HG03045 (cell line): Measurements from ENCODE around the gene MSH3.
"Not testable (repeated sequence)": the region's sequence is repeated elsewhere in the genome, so short reads cannot be mapped to it uniquely, and the experiment has no call there.

Experiments used
- ATAC-seq: cut with Tn5 transposase; IDR thresholded peaks from one replicate; pipeline ENCODE4 v1.9.1; 2021; ENCODE audit warnings: mild to moderate bottlenecking, moderate library complexity; ENCODE audit not compliant: unreplicated experiment

Gene MSH3

DNA sequence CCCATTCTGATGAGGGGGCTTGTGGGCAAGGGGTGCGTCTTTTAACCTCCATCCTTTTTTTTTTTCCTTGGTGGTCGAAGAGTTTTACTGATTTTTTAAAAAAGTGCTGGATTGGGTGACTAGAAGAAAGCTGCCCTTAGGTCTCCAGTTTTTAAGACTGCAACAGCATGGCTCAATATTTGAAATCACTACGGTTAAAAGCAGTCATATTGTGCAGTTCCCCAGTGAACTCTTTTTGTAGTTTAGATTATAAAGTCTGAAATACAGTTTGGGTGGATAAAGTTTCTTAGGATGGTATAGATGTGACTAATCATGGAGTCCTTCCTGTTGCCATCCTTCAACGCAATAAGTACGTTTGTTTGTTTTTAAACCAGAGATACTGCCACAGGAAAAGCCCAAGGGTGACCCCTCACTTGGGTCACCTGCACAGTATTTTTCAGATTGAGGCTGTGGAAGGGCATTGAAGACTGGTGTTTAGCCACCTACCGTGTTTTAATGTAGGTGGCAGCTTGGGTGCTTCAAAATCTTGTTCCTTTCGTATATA is 851 bp downstream of the MSH3 start:
- ATAC-seq, result no peak

DNA sequence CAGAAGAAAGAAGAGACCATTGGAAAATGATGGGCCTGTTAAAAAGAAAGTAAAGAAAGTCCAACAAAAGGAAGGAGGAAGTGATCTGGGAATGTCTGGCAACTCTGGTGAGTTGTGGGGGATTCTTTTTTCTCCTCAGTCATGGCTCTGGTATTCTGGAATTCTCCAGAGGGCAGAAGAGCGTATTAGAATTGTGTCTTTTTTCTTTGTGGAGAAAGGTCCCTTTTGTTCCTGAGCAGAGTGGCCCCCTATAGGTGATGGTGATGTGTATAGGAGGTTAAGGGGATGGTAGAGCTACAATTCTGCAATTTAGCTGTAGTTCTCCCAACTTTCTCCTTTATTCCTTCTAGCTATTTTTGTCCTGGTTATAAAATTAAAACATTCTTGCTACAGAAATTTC is 2.0 kb downstream of the MSH3 start:
- ATAC-seq, result no peak

DNA sequence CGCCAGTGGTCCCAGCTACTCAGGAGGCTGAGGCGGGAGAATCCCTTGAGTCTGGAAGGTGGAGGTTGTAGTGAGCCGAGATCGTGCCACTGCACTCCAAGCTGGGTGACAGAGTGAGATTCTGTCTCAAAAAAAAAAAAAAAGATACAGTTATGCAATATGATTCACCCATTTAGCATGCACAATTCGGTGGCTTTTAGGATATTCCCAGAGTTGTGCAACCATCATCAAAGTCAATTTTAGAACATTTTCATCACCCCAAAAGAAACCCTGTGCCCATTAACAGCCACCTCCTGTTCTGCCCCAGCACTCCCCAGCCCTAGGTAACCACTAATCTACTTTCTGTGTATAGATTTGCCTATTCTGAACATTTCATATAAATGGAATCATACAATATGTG is 4.7 kb downstream of the MSH3 start:
- ATAC-seq, result no peak

DNA sequence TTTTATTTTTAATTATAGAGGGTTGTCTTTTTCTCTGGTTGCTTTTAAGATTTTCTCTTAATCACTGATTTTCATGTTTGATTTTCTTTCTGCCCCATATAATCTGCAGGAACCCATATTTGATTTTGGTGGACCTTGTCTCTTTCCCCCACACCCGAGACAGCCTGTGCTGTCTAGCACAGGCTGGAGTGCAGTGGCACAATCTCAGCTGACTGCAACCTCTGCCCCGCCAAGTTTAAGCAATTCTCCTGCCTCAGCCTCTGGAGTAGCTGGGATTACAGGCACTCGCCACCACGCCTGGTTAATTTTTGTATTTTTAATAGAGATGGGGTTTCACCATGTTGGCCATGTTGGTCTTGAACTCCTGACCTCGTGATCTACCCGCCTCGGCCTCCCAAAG is 6.2 kb downstream of the MSH3 start:
- ATAC-seq, result not testable (repeated sequence)

DNA sequence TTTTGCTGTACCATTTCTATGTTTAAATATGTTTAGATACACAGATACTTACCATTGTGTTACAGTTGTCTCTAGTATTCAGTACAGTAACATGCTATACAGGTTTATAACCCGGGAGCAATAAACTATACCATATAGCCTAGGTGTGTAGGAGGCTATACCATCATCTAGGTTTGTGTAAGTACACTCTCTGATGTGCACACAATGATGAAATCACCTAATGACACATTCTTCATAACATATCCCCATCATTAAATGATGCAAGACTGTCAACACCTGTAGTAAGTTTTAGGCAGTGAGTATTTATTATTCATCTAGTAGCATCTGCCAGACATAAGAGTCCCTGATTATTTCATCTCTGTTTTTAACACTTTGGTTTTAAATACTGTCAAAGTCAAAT is 7.7 kb downstream of the MSH3 start:
- no peak for ATAC-seq

DNA sequence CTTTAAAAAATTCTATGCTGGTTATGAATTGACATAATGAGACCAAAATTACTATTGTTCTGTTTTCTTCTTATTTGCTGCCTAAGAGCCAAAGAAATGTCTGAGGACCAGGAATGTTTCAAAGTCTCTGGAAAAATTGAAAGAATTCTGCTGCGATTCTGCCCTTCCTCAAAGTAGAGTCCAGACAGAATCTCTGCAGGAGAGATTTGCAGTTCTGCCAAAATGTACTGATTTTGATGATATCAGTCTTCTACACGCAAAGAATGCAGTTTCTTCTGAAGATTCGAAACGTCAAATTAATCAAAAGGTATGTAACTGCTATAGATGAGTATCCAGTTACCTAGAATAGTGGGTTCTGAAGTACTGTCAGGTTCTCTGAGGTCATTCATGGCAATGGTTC is 10.6 kb downstream of the MSH3 start:
- ATAC-seq, result no peak

DNA sequence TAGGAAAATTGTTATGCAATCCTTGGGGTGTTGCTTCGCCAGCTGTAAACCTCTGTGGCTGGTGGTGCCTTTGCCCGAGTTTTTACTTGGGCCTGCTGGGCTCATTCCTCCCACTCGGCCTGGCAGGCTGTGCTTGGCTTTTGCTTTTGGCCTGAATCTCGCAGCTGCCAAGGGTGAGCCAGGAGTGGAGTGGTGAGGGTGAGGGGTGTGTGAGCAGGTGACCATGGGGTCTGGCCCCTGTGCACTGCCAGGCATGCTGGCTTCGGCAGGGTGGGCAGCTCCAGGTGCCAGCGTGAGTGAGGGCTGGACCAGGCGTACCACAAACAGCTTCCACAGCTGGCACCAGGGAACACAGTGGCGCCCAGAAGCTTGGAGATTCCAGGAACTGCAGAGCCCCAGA is 12.9 kb downstream of the MSH3 start:
- ATAC-seq, result no peak

DNA sequence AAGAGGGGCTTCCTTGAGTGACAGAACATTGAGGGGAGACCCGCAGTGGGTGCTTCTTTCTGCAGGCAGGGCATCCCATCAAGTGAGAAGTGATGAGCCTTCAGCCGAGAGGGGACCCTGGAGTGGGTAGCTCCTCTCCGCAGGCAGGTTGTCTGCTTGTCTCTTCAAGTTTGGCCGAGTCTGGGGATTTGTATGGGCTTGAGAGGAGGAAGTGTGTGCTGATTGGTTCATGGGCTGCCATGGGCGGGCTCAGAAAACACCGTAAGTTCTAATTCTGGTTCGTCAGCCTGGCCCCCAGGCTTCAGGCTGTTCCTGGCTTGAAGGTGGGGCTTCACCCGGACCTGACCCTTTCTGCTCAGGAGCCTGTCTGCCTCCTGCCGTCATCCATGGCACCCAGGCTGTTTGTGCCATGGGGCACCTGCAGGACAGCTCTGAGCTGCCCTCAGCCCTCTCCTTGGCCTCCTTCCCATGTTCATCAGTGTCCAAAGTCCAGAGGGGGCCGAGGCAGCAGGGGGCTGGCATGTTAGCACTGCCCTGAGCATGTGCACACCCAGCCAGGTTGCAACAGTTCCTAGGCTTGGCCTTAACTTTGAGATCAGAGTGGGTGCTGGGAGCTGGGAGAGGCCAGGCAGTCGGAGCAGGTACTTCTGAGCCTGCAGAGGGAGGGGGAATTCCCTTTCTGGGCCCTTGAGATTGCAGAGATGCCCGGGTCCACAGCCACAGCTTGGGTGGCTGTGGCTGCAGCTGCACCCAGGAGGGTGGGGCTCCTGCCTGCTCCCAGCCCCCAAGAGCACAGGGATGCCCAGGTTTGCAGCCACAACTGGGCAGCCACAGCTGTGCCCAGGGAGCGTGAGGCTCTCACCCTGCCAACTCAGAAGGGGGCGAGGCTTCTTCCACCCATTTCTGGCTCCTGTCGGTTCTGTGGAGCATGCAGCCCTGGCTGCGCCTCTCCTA is 13.8 kb downstream of the MSH3 start:
- ATAC-seq, result peak; percentile 89

DNA sequence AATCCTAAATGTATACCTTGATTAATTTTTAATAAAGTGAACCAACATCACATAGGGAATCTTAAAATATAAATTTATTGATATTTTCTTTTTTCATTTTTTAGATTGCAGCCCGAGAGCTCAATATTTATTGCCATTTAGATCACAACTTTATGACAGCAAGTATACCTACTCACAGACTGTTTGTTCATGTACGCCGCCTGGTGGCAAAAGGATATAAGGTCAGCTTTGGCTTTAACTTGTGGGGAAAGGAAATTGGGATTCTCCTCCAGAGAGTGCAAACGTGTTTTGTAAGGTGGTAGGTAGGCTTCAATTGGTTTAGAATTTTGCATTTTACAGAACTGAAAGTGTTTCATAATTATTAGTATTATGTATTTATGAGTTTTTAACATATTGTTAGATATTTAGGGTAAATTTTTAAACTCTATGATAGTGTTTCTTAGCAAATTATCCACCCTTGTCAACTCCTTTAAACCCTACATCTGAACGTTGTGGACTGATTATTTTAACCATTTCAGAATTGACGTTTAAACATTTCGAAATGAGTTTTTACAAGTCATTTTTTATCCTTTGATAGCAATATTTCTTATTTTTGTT is 17.8 kb downstream of the MSH3 start:
- ATAC-seq, result no peak

DNA sequence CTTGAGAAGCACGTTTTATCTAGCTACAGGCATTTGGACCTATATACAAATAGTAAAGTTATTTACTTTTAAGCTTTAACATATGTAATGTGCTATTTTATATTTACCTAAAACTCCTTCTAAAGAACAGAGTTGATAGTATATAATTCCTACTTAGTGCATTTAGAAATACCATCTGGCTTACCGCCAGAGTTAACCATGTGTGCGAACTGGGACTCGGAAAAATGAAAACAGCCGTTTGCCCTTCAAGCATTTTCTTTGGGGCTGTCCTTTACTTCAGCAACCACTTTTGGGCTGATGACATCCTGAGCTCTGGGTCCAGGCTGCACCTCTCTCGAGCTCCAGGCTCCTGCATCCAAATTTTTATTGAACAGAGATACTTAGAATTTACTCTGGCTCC is 22.3 kb downstream of the MSH3 start:
- no peak for ATAC-seq

DNA sequence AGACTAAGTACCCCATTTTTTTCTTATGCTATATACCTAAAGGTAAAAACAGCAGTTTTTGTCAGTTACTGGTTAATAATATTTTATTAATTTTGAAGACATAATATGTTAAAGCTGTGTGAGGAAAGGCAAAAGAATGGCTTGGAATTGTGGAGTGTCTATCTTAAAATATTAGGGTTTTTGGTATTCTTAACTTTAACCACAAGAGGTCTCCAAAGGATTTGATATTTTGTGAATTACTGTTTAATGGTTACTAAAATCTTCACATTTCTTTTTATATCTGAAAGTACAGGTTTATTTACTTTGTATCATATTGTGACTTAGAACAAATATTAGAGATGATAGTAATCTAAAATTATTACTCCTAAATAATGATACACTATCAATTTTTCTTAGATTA is 32.3 kb downstream of the MSH3 start:
- no peak for ATAC-seq

DNA sequence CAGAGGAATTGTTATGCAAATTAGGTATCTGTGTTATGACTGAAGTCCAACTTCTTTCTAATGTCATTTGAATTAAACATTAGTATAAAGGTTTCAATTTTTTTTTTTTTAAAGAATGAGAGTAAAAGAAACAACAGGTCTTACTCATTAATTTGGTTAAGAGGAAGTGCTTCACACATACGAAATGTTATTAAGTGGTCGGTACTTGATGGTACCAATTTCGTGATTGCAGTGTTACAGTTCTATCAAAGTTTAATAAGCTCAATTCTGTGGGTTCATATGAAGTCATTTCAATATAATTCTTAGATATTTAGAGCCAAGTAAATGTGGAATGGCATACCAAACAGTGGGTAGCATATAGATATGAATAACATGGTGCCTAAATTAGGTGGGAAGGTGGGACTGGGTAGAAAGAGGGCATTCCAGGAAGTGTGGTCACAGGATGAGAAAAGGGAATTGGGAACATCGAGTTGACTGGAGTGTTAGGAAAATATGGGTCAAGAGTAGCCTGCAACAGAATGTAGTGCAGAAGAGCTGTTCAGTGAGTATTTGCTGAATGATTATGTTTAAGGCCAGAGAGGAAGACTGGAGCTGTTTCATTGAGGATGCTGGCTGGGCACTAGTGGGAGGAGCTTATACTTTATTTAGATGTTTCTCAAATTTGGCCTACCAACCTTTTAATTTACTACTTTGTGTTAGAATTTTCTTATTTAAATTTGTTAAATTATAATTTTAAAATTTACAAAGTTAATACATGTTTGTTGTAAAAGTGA is 34.4 kb downstream of the MSH3 start:
- ATAC-seq, result no peak

DNA sequence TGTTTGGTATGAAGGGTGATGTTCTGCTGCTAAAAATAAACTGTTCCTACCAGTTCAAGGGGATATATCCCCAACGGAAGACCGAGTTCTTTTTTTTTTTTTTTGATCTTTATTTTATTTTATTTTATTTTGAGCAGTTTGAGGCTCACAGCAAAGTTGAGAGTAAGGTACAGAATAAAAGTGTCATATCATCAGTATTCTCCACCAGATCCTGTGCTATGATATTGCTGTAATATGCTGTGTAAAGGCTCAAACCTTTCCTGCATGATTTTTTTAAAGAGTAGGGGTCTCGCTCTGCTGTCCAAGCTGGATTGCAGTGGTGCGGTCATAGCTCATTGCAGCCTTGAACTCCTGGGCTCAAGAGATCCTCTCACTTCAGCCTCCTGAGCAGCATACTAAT is 35.2 kb downstream of the MSH3 start:
- ATAC-seq, result no peak

DNA sequence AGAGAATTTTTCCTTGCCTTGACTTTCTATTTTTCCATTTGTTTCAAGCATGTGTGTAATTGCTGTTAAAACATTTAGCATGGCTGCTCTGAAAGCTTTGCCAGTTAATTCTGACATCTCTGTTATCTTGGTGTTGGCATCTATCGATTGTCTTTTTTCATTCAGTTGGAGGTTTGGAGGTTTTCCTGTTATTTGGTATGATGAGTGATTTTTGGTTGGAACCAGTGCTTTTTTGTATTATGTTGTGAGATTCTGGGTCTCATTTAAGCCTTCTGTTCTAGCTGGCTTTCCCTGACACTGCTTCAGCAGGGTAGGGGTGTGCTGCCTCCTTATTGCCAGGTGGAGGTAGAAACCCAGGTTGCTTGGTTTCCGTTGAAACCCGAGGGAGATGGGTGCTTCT is 41.2 kb downstream of the MSH3 start:
- ATAC-seq, result no peak

DNA sequence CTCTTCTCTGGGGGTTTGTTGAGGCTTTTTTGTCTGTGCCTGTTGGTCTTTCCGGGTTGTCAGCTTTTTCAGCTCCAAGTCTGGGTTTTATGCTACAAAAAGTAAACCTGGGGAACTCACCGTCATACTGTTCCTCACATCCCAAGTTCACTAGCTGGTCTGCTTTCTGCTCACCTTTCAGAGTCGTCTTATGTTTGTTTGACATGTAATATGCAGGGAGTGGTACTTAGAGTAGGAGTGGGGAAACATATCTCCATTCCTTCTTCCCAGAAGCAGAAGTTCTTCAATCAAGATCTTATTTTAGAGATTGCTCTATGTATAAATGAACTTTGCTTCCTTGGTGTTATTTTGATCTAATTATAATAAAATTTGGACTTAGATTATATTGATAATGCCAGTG is 42.0 kb downstream of the MSH3 start:
- ATAC-seq, result no peak

DNA sequence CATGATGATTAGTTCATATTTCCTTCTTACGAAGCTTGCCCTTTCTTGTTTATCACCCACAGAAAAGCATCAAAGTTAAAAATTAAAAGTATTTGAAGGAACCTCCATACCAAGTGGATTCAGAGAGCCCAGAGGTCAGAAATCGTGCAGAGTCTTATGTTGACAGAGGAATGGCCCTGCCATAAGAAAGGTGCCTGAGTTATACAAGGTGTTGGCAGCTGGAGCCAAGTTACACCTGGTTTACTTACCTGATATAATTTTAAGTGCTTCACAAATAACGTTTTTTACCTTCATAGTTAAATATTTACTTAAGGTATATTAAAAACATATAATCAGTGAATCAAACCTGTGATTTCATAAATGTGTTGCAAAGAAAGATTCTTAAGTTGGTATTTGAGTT is 42.6 kb downstream of the MSH3 start:
- no peak for ATAC-seq

DNA sequence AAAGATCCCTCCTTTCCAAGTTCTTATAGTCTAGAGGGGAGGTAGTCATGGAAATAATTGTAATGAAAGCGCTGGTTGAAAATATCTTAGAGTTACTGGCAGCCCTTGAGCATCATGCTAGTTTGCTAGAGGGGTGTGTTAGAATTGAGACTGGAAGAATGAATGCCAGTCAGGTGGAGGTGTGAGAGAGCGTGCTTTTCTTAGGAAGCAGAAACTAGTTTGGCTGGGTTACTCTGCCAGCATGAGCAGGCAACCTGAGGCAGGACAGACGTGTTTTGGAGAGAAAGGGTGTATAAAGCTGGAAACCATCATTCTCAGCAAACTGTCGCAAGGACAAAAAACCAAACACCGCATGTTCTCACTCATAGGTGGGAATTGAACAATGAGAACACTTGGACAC is 43.9 kb downstream of the MSH3 start:
- no peak for ATAC-seq

DNA sequence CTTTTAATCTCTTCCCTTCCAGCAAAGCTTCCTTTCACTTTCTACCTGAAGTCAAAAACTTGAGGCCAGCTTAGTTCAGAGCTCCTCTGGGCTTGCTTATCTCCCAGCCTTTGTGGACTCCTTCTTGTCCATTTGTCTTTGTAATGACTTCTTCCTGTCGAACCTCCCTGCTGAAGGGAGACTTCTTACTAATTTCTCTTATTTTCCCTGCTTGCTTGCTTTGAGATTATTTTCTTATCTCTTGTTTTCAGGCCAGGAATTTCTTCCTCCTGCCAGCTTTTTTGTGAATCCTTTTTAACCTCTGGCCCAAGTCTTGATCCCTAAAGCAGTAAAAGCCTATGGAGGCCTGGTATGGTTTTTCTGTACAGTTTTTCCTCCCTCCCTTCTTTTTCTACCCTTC is 47.1 kb downstream of the MSH3 start:
- ATAC-seq, result no peak

DNA sequence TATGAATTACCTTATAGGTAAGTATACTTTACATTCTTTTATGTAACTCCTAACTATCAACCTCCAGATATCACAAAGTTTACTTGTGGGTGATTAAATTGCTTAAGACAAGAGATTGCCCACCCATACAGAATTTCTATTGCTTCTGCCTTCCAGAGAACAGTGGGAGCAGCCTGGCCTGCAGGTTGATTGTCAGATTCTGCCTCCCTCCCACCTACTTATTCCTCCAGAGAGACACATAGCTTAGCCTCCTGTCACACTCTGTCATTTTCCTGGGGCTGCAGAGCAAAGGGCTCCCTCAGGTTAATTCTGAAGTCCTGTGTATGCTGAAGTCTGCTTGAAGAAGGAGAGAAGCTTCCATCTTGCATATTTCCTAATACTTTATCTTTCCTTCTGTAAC is 48.8 kb downstream of the MSH3 start:
- ATAC-seq, result no peak

DNA sequence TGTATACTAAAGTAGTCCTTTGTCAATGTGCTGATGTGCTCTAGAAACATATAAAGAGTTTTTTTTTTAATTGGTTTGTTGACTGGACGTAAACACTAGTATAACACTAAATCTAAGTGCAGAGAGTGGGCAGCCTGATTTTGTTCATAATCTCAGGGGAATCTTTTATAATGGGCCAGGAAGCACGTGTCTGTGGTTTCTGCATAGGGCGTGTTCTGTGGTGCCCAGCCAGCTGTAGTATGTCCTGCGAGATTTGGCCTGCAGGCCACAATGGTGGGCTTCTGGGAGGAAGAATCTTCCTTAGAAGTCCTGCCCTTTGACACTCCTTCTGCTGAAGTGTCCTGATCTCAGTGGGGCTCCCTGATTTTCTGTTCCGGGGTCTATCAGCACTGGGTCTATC is 49.3 kb downstream of the MSH3 start:
- ATAC-seq, result no peak

DNA sequence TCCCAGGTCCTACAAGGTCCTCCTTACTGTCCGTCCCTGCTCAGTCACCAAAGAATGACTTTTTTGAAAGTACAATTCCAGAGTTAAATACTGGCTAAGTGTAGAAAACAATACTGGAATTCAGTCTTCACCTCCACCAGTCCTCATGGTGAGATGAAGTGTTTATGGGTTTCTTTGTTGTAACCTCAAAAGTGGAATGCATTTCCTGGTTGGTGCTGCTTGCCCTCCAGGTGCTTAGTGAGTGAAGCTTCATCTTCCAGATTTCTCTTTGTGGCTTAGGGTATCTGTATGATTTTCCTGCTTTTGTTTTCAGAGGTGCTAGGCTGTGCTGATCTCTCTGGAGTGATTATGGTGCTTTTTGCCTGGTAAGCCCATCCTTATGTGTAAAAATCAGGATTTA is 49.8 kb downstream of the MSH3 start:
- no peak for ATAC-seq
